GM13977 (cell line): ENCODE results near the gene WNK2.

Experiments
- DNase-seq: peaks from one replicate; pipeline ENCODE4 v3.0.0; 2012; ENCODE audit warnings: low spot score
- in situ Hi-C: fragments of 300-500 bp; cut with MboI; formaldehyde crosslinking; loops from one replicate; pipeline ENCODE4 v1.12.0; 2022; ENCODE audit warnings: low sequenced_read_pairs, low pct_unique_long_range_greater_than_20kb, mixed read lengths, inconsistent platforms; ENCODE audit not compliant: unreplicated experiment
- TF ChIP-seq, protein P1 (sequence below): IDR thresholded peaks from 2 replicates; pipeline ENCODE4 v1.5.1; 2012; ENCODE audit warnings: mild to moderate bottlenecking, control low read depth; ENCODE audit not compliant: insufficient read depth; ENCODE audit errors: extremely low read depth, missing control alignments

Gene WNK2

GRCh38 chr9:93170571-93170970, 13.4 kb upstream of the WNK2 start:
- TF ChIP-seq, protein P1, sequence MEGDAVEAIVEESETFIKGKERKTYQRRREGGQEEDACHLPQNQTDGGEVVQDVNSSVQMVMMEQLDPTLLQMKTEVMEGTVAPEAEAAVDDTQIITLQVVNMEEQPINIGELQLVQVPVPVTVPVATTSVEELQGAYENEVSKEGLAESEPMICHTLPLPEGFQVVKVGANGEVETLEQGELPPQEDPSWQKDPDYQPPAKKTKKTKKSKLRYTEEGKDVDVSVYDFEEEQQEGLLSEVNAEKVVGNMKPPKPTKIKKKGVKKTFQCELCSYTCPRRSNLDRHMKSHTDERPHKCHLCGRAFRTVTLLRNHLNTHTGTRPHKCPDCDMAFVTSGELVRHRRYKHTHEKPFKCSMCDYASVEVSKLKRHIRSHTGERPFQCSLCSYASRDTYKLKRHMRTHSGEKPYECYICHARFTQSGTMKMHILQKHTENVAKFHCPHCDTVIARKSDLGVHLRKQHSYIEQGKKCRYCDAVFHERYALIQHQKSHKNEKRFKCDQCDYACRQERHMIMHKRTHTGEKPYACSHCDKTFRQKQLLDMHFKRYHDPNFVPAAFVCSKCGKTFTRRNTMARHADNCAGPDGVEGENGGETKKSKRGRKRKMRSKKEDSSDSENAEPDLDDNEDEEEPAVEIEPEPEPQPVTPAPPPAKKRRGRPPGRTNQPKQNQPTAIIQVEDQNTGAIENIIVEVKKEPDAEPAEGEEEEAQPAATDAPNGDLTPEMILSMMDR, result no peak
- in situ Hi-C loops, result loop anchor here (25.0 kb wide), 1 partner anchor 142 kb away; no protein-coding TSS in a partner anchor
- no peak for DNase-seq

GRCh38 chr9:93171261-93171990, 12.5 kb upstream of the WNK2 start:
- TF ChIP-seq, protein P1, result no peak
- in situ Hi-C loops, result loop anchor here (25.0 kb wide), 1 partner anchor 141 kb away; no protein-coding TSS in a partner anchor
- no peak for DNase-seq

DNA sequence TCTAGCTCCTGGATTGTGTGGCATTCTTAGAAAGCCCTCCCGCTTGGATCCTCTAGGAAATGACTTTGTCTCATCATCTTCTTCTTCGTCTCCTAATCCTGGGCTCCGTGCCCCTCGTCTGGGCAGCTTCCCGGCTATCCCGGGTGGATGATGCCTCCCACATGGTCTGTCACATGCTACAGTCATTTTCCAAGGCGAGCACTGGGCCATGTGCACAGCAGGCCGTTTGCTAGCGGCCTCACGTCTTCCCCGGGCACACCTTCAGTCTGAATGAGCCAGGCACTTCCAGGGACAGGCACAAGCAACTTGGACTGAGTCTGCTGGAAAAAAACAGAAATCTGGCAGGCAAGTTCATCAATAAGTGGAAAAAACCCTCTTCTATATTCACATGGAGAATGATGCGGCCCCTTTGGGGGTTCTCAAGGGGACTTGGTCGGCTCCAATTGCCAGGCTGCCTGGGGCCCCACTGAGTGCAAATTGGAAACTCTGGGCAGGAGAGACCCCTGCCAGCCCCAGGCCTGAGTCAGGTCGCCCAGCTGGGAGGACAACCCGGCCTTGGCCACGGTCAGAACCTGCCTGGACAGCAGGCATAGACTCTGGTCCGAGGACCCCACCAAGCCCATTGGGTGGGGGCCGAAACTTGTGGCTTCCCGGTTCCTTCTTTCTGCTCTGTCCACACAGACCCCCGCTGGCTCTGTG, 11.1 kb upstream of the WNK2 start:
- no peak for DNase-seq
- in situ Hi-C loops, result loop anchor here (25.0 kb wide), 1 partner anchor 139 kb away; no protein-coding TSS in a partner anchor
- TF ChIP-seq, protein P1, result no peak

DNA sequence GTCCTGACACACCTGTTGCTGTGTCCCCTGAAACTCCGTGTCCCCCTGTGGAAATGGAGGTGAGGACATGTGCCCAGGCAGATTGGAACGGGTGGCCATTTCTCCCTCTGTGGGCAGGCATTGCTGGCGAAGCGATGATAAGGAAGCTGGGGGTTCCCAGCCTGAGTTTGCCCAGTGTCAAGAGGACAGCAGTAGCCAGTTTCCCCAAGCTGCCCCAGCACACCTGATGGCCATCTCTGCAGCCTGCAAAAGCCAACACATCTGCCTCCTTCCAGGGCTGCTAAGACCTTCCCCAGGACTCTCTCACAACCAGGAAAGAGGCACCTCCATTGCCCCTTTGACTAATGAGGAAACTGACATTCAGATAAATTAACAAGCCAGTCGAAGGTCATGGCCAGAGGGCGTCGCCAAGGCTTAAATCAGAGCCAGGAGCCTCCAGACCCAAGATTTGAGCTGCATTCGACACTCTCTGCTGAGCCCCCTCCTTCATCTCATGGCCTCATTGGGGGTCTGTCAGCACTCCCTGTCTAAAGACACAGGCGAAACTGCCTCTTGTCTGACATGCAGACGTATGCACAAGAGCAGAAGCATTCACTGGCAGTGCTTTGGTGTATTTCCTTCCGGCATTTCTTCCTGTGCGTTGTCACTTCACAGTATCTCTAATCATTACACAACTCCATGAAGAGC, 10.4 kb upstream of the WNK2 start:
- in situ Hi-C loops, result loop anchor here (25.0 kb wide), 1 partner anchor 139 kb away; no protein-coding TSS in a partner anchor
- DNase-seq, result no peak
- TF ChIP-seq, protein P1, result no peak

- in situ Hi-C loops, result loop anchor here (25.0 kb wide), 1 partner anchor 137 kb away; no protein-coding TSS in a partner anchor
- TF ChIP-seq, protein P1, result no peak
- no peak for DNase-seq
Measured at GRCh38 chr9:93174976-93175375, 9.0 kb upstream of the WNK2 start.

GRCh38 chr9:93177676-93178075, 6.3 kb upstream of the WNK2 start:
- no peak for DNase-seq
- TF ChIP-seq, protein P1, result no peak
- in situ Hi-C loops, result no loop called here
